ENCODE data around the gene SYT2.

GRCh38 chr1:202642619-202643291 is 67.5 kb downstream of the SYT2 start:
- no peak for TF ChIP-seq CTCF (IDR thresholded peaks at IDR 0.05)
- no peak for TF ChIP-seq POLR2A (IDR thresholded peaks at IDR 0.05)

Measured in heart left ventricle (tissue), 13 donors.